ENCODE data around the gene ARFRP1. TPM values are rescaled to one million over a fixed set of nuclear protein-coding genes. Genes with fewer than 3 reads are reported as not detected.

ARFRP1 gene
- total RNA-seq, 2 experiments from 2014 or later, result 41.7 to 44.2 TPM

GRCh38 chr20:63693733-63694583 lies 13.8 kb downstream of the ARFRP1 start:
- Mint-ChIP-seq H3K4me1 (ENCODE audit: low read depth) (peaks cover 21% of the 10 kb centered on the region), H3K36me3 (ENCODE audit: low read depth) (peaks cover 18% of the 10 kb centered on the region), H3K4me3 (peak overlapping the region; percentile 41), H3K27me3 (no peaks in the 10 kb centered on the region), H3K9me3 (no peaks in the 10 kb centered on the region), H3K27ac (peak overlapping the region; percentile 83)
- CTCF ChIA-PET, result no interaction called here
- DNase-seq (no peak), ATAC-seq (no peak)
- intact Hi-C loops (cut with micrococcal nuclease), result no loop called here
- POLR2A ChIA-PET, result interaction anchor here (0.7 to 1.0 kb wide), 2 partner anchors 36 to 123 kb away, joined by 3 read pairs; partner anchors contain the start of gene RTEL1
- TF ChIP-seq CTCF (IDR thresholded peaks at IDR 0.05), result no peak

- H3K4me1 Mint-ChIP-seq (ENCODE audit: low read depth), result peaks cover 16% of the 10 kb centered on the region
- no peak for TF ChIP-seq CTCF (IDR thresholded peaks at IDR 0.05)
- no peak overlapping the region for H3K4me3 Mint-ChIP-seq
- CTCF ChIA-PET, result no interaction called here
- peaks cover 18% of the 10 kb centered on the region for H3K36me3 Mint-ChIP-seq (ENCODE audit: low read depth)
- peak overlapping the region; percentile 30 for H3K27ac Mint-ChIP-seq
- no peak for ATAC-seq
- DNase-seq, result no peak
- no peaks in the 10 kb centered on the region for H3K27me3 Mint-ChIP-seq
- POLR2A ChIA-PET, result no interaction called here
- intact Hi-C loops (cut with micrococcal nuclease), result no loop called here
- no peaks in the 10 kb centered on the region for H3K9me3 Mint-ChIP-seq
These were observed 14.6 kb downstream of the ARFRP1 start for GRCh38 chr20:63693083-63693732.

- ATAC-seq, result no peak
- TF ChIP-seq CTCF (IDR thresholded peaks at IDR 0.05), result no peak
- intact Hi-C loops (cut with micrococcal nuclease), result no loop called here
- no peaks in the 10 kb centered on the region for H3K9me3 Mint-ChIP-seq
- H3K4me3 Mint-ChIP-seq, result no peak overlapping the region
- peaks cover 16% of the 10 kb centered on the region for H3K36me3 Mint-ChIP-seq (ENCODE audit: low read depth)
- H3K27ac Mint-ChIP-seq, result peak overlapping the region; percentile 30
- POLR2A ChIA-PET, result no interaction called here
- H3K4me1 Mint-ChIP-seq (ENCODE audit: low read depth), result peaks cover 13% of the 10 kb centered on the region
- no peak for DNase-seq
- CTCF ChIA-PET, result no interaction called here
- H3K27me3 Mint-ChIP-seq, result no peaks in the 10 kb centered on the region
These were observed 15.2 kb downstream of the ARFRP1 start for GRCh38 chr20:63692436-63693082.

GRCh38 chr20:63691711-63692435 lies 15.9 kb downstream of the ARFRP1 start:
- Mint-ChIP-seq H3K27ac (no peak overlapping the region), H3K27me3 (no peaks in the 10 kb centered on the region), H3K4me3 (no peak overlapping the region), H3K36me3 (ENCODE audit: low read depth) (peaks cover 16% of the 10 kb centered on the region), H3K4me1 (ENCODE audit: low read depth) (peaks cover 10% of the 10 kb centered on the region), H3K9me3 (no peaks in the 10 kb centered on the region)
- intact Hi-C loops (cut with micrococcal nuclease), result no loop called here
- CTCF ChIA-PET, result interaction anchor here (1.0 kb wide), 1 partner anchor 15 kb away, joined by 3 read pairs; no protein-coding TSS in a partner anchor
- TF ChIP-seq CTCF (IDR thresholded peaks at IDR 0.05), result no peak
- POLR2A ChIA-PET, result no interaction called here
- DNase-seq (no peak), ATAC-seq (no peak)

Data from activated CD8-positive, alpha-beta T cell treated with anti-CD3 and anti-CD28 coated beads for 36 hours (primary cell).